ENCODE results near the gene GPR153. TPM values are rescaled to one million over a fixed set of nuclear protein-coding genes. Genes with fewer than 3 reads are reported as not detected.

GPR153 gene
- polyA plus RNA-seq, 3 donors from 2014 or later, result 0.58 to 1.5 (median 0.68) TPM

DNA sequence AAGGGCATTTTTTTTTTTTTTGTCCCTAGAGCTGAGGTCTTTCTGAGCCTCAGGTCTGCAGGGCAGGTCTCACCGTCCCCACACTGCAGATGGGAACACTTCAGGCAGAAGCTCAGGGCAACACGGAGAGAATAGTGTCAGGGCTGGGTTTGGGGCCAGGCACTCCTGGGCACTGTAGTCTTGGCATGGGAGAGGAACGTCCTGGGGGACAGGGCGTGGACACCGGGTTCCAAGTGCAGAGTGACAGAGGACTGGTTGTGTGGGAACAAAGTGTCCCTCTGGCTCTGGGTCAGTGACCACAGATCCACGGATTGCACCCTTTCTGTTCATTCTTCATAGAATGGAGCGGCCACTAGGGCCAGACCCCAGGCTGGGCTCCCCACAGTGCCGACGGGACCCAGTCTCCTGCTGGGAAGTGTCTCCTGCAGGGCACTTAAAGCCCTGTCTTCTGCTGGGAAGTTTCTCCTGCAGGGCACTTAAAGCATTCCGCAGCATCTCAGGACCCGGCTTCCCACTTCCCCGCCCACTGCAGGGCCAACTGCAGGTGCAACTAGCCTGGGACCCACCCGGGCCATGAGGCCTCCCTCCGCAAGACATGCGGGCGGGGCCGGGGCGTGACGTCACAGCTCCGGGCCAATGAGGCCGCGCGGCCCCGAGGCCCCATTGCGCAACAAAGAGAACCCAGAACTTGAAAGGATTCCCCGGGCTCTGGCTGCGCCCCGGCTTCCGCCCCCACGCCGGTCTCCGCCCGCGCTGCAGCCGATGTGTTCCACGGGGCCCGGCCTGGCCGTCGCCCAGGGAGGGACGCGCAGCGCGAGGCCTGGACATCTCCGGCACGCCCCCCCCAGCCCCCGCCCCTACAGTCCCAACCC is 1.2 kb downstream of the GPR153 start:
- no peaks in the 10 kb centered on the region for H3K36me3 Mint-ChIP-seq
- peak overlapping the region; percentile 52 to 73 (median 58) for H3K4me3 Mint-ChIP-seq
- peaks cover 6 to 10% of the 10 kb centered on the region in 2 donors for H3K4me1 Mint-ChIP-seq
- no peaks in the 10 kb centered on the region for H3K9me3 Mint-ChIP-seq
- H3K27ac Mint-ChIP-seq, result peak overlapping the region in 2 of 6 donors; percentile 30 to 57
- peaks cover 0 to 7% (median 0%) of the 10 kb centered on the region in 3 donors for H3K27me3 Mint-ChIP-seq (ENCODE audit: low read depth in 3 of 3)
- DNase-seq, result peak; percentile 81 to 84 (median 82)

DNA sequence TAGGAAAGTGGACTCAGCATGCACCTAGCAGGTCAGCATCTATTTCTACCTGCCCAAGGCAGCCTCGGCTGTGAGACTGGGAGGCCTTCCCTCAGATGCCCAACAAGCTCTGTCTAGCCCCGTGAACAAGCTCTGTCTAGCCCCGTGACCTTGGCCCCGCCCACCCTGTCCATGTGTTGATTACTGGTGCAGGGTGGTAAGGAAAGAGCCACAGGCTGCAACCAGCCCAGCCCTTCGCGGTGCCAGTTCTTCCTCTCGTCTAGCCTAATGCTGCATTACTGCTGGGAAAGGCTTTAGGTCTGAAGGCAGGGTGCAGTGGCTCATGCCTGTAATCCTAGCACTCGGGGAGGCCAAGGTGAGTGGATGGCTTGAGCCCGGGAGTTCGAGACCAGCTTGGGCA is 2.2 kb downstream of the GPR153 start:
- H3K4me3 Mint-ChIP-seq, result peak overlapping the region in 2 of 5 donors; percentile 58 to 73
- H3K27me3 Mint-ChIP-seq (ENCODE audit: low read depth in 3 of 3), result peaks cover 0 to 7% (median 0%) of the 10 kb centered on the region in 3 donors
- H3K4me1 Mint-ChIP-seq, result peaks cover 6 to 10% of the 10 kb centered on the region in 2 donors
- DNase-seq, result no peak
- peak overlapping the region in 1 of 6 donors; percentile 57 for H3K27ac Mint-ChIP-seq
- no peaks in the 10 kb centered on the region for H3K36me3 Mint-ChIP-seq
- no peaks in the 10 kb centered on the region for H3K9me3 Mint-ChIP-seq

DNA sequence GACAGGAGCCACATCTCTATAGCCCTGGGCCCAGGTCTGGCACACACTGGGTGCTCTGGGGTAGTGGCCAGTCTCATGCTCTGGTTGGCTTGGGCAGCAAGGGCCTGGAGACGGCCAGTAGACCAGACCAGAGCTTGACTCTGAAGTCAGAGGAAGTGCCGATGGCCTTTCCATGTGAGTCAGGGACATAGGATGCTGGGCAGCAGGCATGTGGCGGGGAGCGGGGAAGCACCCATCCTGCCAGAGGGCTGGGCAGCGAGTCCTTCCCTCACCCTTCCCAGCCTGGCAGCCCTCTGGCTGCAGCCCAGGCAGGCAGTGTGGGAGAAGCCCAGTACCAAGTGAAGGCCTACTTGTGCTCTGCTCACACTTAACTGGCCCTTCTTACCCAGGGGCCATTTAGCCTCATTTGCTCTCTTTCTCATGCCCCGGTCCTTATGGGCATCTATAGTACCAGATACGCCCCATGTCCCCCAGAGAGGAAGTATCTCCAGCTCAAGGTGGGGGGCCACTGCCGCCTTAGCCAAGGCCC is 3.3 kb downstream of the GPR153 start:
- Mint-ChIP-seq H3K4me1 (peaks cover 6 to 10% of the 10 kb centered on the region in 2 donors), H3K27me3 (ENCODE audit: low read depth in 3 of 3) (peaks cover 0 to 7% (median 2%) of the 10 kb centered on the region in 3 donors), H3K9me3 (no peaks in the 10 kb centered on the region), H3K27ac (no peak overlapping the region), H3K36me3 (no peaks in the 10 kb centered on the region), H3K4me3 (peak overlapping the region in 1 of 5 donors; percentile 11)
- no peak for DNase-seq

DNA sequence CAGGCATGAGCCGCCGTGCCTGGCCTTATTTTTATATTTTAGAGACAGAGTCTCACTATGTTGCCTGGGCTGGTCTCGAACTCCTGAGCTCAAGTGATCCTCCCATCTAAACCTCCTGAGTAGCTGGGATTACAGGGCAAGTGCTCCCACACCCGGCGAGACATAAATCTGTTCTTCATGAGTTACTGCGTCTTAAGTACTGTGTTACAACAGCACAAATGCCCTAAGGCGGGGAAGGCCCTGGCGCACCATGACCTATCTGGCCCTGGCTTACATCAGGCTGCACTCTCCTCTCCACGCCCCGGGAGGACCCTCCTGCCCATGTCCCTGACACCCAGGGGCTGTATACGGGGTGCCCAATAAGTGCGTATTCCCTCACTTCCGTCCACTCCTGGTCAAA is 4.3 kb downstream of the GPR153 start:
- no peak overlapping the region for H3K27ac Mint-ChIP-seq
- no peak for DNase-seq
- no peaks in the 10 kb centered on the region for H3K9me3 Mint-ChIP-seq
- H3K4me1 Mint-ChIP-seq, result peaks cover 6 to 10% of the 10 kb centered on the region in 2 donors
- peaks cover 0 to 4% (median 2%) of the 10 kb centered on the region in 3 donors for H3K27me3 Mint-ChIP-seq (ENCODE audit: low read depth in 3 of 3)
- no peak overlapping the region for H3K4me3 Mint-ChIP-seq
- H3K36me3 Mint-ChIP-seq, result no peaks in the 10 kb centered on the region

DNA sequence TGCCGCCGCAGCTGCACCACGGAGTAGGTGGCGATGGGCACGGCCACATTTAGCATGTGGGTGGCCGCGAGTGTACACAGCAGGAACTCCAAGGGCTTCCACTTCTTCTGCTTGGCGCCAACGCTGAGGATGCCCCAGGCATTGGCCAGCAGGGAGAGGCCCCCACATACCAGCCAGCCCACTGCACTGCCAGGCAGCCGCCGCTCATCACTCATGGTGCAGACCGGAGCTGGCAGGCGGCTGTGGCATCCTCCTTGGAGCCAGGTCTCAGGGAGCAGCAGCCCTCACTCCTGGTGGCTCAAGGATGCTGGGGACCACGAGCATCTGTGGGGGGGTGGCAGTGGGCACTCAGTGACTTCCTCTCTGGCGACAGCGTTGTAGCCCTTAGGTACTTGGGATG is 6.2 kb downstream of the GPR153 start:
- Mint-ChIP-seq H3K36me3 (no peaks in the 10 kb centered on the region), H3K4me1 (peaks cover 6 to 9% of the 10 kb centered on the region in 2 donors), H3K9me3 (no peaks in the 10 kb centered on the region), H3K27ac (no peak overlapping the region), H3K27me3 (ENCODE audit: low read depth in 3 of 3) (peaks cover 2 to 8% (median 2%) of the 10 kb centered on the region in 3 donors), H3K4me3 (no peak overlapping the region)
- no peak for DNase-seq

DNA sequence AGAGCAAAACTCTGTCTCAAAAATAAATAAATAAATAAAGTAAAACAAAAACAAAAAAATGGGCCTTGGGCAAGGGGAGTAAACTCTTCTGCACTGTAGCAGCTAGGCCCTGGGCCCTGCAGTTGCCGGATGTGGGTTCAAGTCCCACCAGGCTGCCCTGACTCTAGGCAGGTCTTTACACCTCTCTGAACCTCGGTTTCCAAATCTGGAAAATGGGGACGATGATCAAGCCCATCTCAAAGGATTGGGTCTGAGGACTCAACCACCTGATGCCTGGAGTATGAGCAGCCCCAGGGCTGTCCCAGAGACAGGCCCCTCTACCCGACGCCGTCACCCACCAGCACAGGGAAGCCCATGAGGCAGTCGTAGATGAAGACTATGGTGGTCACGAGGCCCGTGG is 7.5 kb downstream of the GPR153 start:
- DNase-seq, result no peak
- no peak overlapping the region for H3K27ac Mint-ChIP-seq
- H3K36me3 Mint-ChIP-seq, result no peaks in the 10 kb centered on the region
- no peaks in the 10 kb centered on the region for H3K9me3 Mint-ChIP-seq
- peaks cover 2 to 6% (median 6%) of the 10 kb centered on the region in 3 donors for H3K27me3 Mint-ChIP-seq (ENCODE audit: low read depth in 3 of 3)
- H3K4me1 Mint-ChIP-seq, result peaks cover 0 to 3% of the 10 kb centered on the region in 2 donors
- no peak overlapping the region for H3K4me3 Mint-ChIP-seq

DNA sequence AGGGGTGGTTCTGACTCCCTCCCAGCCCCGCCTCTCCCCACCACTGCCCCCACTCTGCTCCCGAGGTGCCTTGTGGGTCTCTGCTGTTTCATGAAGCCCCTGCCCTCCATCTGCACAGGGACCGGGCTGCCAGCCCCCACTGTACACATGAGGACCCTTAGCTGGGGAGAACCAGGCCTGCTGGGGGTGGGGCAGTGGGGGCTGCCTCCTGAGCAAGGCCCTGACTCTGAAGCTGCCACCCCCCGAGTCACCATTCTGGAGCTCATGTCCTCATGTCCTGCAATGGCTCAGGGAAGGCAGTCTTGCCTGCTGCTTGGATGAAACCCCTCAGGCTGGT is 8.6 kb downstream of the GPR153 start:
- no peak overlapping the region for H3K4me3 Mint-ChIP-seq
- H3K27me3 Mint-ChIP-seq (ENCODE audit: low read depth in 3 of 3), result peaks cover 2 to 9% (median 9%) of the 10 kb centered on the region in 3 donors
- no peak overlapping the region for H3K27ac Mint-ChIP-seq
- H3K36me3 Mint-ChIP-seq, result no peaks in the 10 kb centered on the region
- no peak for DNase-seq
- peaks cover 0 to 7% of the 10 kb centered on the region in 2 donors for H3K4me1 Mint-ChIP-seq
- no peaks in the 10 kb centered on the region for H3K9me3 Mint-ChIP-seq

DNA sequence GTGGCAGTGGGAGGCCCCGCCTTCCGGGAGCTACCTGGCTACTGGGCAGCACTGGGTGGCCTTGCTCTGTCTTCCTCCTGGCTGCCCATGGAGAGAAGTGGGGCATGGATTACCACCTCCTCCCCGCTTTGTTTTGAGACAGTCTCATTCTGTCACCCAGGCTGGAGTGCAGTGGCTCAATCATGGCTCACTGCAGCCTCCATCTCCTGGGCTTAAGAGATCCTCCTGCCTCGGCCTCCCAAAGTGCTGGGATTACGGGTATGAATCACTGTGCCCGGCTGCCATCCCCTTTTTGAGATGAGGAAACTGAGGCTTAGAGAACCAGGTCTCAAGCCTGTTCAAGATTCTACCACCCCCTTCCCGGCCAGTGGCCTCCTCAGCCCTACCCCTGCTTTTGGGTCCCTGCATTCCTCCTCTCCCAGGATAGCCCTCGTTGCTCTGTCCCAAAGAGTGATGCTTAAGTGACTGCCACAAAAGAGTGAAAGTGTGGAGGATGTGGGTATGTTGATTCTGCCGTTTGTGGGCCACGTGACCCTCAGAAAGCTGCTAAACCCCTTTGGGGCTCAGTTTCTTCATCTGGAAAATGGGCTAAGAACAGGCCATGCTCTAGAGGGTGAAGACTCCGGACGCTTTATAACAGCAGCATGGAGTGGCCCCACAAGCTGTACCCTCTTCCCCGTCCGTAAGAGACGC is 9.1 kb downstream of the GPR153 start:
- peaks cover 5 to 15% (median 12%) of the 10 kb centered on the region in 3 donors for H3K27me3 Mint-ChIP-seq (ENCODE audit: low read depth in 3 of 3)
- H3K36me3 Mint-ChIP-seq, result no peaks in the 10 kb centered on the region
- peak overlapping the region in 1 of 6 donors; percentile 40 for H3K27ac Mint-ChIP-seq
- H3K9me3 Mint-ChIP-seq, result no peaks in the 10 kb centered on the region
- no peak for DNase-seq
- no peak overlapping the region for H3K4me3 Mint-ChIP-seq
- peaks cover under 1 to 7% of the 10 kb centered on the region in 2 donors for H3K4me1 Mint-ChIP-seq

DNA sequence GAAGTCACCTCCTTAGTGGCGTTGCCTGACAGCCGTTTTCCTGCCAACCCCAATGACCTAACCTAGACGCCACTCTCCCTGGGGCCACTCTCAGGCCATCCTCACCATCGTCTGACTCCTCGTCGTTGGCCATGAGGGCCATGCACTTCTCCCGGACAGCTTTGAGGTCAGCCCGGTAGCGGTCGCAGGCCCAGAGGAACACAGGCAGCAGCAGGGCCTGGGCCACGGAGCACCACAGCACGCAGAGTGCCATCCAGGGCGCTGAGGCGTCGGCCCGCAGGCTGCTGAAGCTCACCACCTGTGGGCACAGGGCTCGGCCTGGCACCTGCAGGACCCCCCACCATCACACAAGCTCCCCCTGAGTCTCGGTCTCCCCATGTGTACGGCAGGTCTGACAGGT is 9.7 kb downstream of the GPR153 start:
- H3K4me3 Mint-ChIP-seq, result no peak overlapping the region
- H3K27me3 Mint-ChIP-seq (ENCODE audit: low read depth in 3 of 3), result peaks cover 8 to 21% (median 18%) of the 10 kb centered on the region in 3 donors
- no peak for DNase-seq
- no peaks in the 10 kb centered on the region for H3K36me3 Mint-ChIP-seq
- H3K27ac Mint-ChIP-seq, result no peak overlapping the region
- H3K9me3 Mint-ChIP-seq, result no peaks in the 10 kb centered on the region
- H3K4me1 Mint-ChIP-seq, result peaks cover 5 to 11% of the 10 kb centered on the region in 2 donors

DNA sequence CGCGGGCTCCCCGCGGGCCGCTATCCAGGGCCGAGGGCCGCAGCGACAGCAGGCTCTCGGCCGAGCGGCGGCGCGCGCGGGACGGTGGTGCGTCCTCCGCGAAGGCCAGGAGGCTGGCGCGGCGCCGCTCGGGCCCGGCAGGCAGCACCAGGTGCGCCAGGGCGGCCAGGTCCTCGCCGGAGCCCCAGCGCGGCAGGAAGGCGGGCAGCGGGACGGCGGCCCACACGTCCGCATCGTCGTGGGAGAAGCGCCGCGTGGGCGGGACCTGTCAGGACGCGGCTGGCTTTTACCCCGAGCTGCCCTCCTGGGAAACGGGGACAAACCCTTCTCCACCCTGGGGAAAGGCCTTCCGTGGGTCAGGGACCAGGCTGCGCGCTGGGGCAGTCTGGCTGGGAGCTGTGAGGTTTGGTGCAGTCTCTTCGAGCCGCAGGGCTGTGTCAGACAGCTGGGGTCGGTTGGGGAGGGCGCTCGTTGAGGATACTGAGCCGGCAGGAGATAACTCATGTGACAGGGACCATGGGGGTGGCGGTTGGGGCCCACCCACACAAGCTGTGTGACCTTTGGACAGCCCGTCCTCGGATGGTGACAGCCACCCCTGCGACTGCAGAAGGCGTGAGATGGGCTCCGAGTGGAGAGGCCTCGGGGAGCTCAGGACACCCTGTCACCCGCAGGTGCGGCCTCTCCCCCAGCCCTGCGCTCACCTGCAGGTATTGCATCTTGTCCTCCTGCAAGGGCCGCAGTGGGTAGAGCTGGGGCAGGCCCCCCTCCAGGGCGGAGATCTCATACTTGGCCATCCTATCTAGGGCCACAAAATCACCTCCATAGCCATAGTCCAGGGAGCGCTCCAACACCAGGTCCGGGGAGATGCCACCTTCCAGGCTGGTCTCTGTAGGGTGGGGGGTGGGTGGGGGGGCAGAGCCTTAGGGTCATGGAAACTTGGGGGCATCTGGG is 10.9 kb downstream of the GPR153 start:
- Mint-ChIP-seq H3K4me3 (peak overlapping the region; percentile 13 to 43 (median 29)), H3K4me1 (peaks cover 5 to 11% of the 10 kb centered on the region in 2 donors), H3K9me3 (no peaks in the 10 kb centered on the region), H3K27ac (no peak overlapping the region), H3K27me3 (ENCODE audit: low read depth in 3 of 3) (peaks cover 8 to 24% (median 18%) of the 10 kb centered on the region in 3 donors), H3K36me3 (no peaks in the 10 kb centered on the region)
- DNase-seq, result no peak

DNA sequence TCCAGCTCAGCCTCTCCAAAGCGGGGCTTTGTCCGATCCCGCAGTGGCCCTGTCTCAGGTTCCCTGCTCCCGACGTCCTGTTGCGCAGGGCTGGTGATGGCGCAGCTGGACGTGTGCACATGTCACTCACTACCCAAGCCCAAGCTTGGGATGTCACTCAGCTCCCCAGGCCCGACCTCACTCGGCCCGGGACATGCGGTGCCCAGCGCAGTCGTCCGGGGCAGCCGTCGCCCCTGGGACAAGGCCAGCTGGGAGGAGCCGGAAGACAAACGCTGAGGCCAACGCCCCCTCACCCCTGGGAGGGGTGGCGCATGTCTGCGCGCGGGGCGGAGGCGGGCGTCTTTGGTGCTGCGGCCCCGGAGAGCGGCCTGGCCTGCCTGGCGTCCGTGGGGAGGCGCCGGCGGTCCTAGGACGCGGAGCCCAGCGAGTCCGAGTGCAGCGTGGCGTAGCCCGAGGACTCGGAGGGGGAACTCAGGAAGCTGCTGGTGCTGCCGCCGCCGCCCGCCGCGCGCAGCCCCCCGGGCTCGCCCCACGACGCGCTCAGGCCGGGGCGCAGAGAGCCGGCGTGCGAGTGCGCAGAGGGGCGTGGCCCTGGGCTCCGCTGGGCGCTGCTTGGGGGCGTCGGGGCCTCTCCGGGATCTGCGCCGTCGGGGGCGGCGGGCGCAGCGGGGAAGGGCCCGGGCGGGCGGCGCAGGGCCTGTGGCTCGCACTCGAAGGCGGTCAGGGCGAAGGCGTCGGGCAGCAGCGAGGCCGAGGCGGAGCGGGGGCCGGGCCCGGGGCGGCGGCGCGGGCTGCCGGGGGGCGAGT is 11.8 kb downstream of the GPR153 start:
- H3K9me3 Mint-ChIP-seq, result no peaks in the 10 kb centered on the region
- peaks cover 10 to 24% (median 21%) of the 10 kb centered on the region in 3 donors for H3K27me3 Mint-ChIP-seq (ENCODE audit: low read depth in 3 of 3)
- DNase-seq, result no peak
- H3K27ac Mint-ChIP-seq, result no peak overlapping the region
- H3K36me3 Mint-ChIP-seq, result no peaks in the 10 kb centered on the region
- H3K4me1 Mint-ChIP-seq, result peaks cover 5 to 11% of the 10 kb centered on the region in 2 donors
- no peak overlapping the region for H3K4me3 Mint-ChIP-seq

DNA sequence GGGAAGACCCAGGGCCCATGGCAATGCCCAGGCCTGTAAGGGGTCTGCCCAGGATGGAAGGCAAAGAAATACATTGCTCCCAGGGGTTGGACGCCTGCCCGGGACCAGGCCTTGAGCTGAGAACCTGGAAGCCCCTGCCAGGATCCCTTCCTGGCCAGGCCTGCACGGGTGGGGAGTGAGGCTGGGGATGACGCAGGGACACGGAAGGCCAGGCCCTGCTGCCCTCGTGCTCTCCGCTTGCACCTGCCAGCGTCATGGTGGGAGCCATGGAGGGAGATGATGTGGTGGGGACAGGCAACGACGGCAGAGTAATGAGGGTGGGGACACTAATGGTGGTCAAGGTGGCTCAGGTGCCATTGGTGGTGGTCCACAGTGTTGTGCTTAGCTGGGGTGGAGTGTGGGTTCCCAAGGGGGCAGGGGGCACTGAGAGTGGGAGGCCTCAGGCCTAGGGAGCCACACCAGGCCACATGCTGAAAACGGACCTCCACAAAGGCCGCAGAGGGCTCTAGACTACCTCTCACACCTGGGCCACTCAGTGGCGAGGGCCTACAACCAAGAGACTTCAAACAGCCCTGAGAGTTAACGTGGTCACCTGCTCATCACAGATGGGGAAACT is 12.6 kb downstream of the GPR153 start:
- peaks cover 5 to 11% of the 10 kb centered on the region in 2 donors for H3K4me1 Mint-ChIP-seq
- H3K36me3 Mint-ChIP-seq, result no peaks in the 10 kb centered on the region
- no peak overlapping the region for H3K4me3 Mint-ChIP-seq
- H3K9me3 Mint-ChIP-seq, result no peaks in the 10 kb centered on the region
- peaks cover 12 to 24% (median 22%) of the 10 kb centered on the region in 3 donors for H3K27me3 Mint-ChIP-seq (ENCODE audit: low read depth in 3 of 3)
- peak overlapping the region in 1 of 6 donors; percentile 22 for H3K27ac Mint-ChIP-seq
- no peak for DNase-seq
